Measurements from ENCODE around the gene GFAP.

DNA sequence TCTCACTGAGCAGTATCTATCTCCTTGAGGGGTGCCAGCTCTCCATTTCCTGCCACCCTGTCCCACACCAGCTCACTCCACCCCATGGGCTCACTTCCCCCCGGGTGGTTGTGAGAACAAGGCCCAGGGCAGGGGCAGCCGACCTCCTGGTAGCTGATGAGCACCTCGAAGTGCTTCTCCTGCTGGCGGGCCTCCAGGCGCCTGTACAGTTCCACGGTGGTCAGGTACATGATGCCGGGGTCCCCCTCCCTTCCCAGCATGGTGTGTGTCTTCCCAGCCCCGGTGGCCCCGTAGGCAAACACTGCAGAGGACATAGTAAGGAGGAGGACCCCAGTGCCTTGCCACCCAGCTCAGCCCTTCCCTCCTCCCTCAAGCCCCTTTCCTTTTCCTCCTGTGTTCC, 19.8 kb upstream of the GFAP start:
- TF ChIP-seq, protein P1, sequence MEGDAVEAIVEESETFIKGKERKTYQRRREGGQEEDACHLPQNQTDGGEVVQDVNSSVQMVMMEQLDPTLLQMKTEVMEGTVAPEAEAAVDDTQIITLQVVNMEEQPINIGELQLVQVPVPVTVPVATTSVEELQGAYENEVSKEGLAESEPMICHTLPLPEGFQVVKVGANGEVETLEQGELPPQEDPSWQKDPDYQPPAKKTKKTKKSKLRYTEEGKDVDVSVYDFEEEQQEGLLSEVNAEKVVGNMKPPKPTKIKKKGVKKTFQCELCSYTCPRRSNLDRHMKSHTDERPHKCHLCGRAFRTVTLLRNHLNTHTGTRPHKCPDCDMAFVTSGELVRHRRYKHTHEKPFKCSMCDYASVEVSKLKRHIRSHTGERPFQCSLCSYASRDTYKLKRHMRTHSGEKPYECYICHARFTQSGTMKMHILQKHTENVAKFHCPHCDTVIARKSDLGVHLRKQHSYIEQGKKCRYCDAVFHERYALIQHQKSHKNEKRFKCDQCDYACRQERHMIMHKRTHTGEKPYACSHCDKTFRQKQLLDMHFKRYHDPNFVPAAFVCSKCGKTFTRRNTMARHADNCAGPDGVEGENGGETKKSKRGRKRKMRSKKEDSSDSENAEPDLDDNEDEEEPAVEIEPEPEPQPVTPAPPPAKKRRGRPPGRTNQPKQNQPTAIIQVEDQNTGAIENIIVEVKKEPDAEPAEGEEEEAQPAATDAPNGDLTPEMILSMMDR (IDR thresholded peaks at IDR 0.05; ENCODE audit: insufficient read depth, low read depth, low read length): no peak
- TF ChIP-seq EZH2 (IDR thresholded peaks at IDR 0.05; ENCODE audit: insufficient read depth, low read length): no peak

Data from astrocyte (in vitro differentiated cells and primary cell).